Astrocyte of the spinal cord (primary cell): ENCODE results near the gene HSBP1L1.

Source experiments
- DNase-seq: peaks from one replicate; pipeline ENCODE4 v3.0.0; 2011; ENCODE audit warnings: low read depth, low spot score
- H3K4me3 ChIP-seq: 2 replicates; pipeline ENCODE4 v1.5.1; 2011; ENCODE audit warnings: low read depth, mild to moderate bottlenecking, low read length, moderate library complexity
- CTCF ChIP-seq: IDR thresholded peaks from 2 replicates; pipeline ENCODE4 v1.5.1; 2012; ENCODE audit warnings: low read depth, mild to moderate bottlenecking, low read length, inconsistent platforms
- in situ Hi-C: cut with HindIII; loops from 2 replicates; pipeline ENCODE4 v1.10.0; 2017; ENCODE audit warnings: low sequenced_read_pairs

Gene HSBP1L1

GRCh38 chr18:79983253-79983652 is 18.8 kb downstream of the HSBP1L1 start:
- TF ChIP-seq CTCF: no peak
- in situ Hi-C loops: no loop called here
- no peak overlapping the region for H3K4me3 ChIP-seq
- no peak for DNase-seq

- in situ Hi-C loops: no loop called here
- no peak for DNase-seq
These were observed 19.4 kb downstream of the HSBP1L1 start for GRCh38 chr18:79983793-79984192.

GRCh38 chr18:79985172-79985571 is 20.7 kb downstream of the HSBP1L1 start:
- no peak for DNase-seq
- no peak for TF ChIP-seq CTCF
- no peak overlapping the region for H3K4me3 ChIP-seq
- in situ Hi-C loops: no loop called here

More at GRCh38 chr18:79983793-79984192, 19.4 kb downstream of the HSBP1L1 start:
- no peak for TF ChIP-seq CTCF
- no peak overlapping the region for H3K4me3 ChIP-seq

- H3K4me3 ChIP-seq: peak overlapping the region; percentile 84
These were observed 22.3 kb downstream of the HSBP1L1 start for GRCh38 chr18:79986726-79987125.

GRCh38 chr18:79987566-79987965 is 23.1 kb downstream of the HSBP1L1 start:
- TF ChIP-seq CTCF: no peak
- DNase-seq: peak; percentile 11
- in situ Hi-C loops: no loop called here
- H3K4me3 ChIP-seq: peak overlapping the region; percentile 84

More at GRCh38 chr18:79986726-79987125, 22.3 kb downstream of the HSBP1L1 start:
- DNase-seq: no peak
- no peak for TF ChIP-seq CTCF
- in situ Hi-C loops: no loop called here

GRCh38 chr18:79988071-79988450 is 23.6 kb downstream of the HSBP1L1 start:
- no peak for DNase-seq
- H3K4me3 ChIP-seq: peak overlapping the region; percentile 84
- peak; percentile 43 for TF ChIP-seq CTCF
- in situ Hi-C loops: no loop called here
